GM18511 (cell line): ENCODE data around the gene ENTPD2.
"Not testable (repeated sequence)": the region's sequence is repeated elsewhere in the genome, so short reads cannot be mapped to it uniquely, and the experiment has no call there.

Source experiments
- ATAC-seq: cut with Tn5 transposase; IDR thresholded peaks from one replicate; pipeline ENCODE4 v1.9.1; 2021; ENCODE audit warnings: mild to moderate bottlenecking, moderate library complexity; ENCODE audit not compliant: unreplicated experiment

Gene ENTPD2

DNA sequence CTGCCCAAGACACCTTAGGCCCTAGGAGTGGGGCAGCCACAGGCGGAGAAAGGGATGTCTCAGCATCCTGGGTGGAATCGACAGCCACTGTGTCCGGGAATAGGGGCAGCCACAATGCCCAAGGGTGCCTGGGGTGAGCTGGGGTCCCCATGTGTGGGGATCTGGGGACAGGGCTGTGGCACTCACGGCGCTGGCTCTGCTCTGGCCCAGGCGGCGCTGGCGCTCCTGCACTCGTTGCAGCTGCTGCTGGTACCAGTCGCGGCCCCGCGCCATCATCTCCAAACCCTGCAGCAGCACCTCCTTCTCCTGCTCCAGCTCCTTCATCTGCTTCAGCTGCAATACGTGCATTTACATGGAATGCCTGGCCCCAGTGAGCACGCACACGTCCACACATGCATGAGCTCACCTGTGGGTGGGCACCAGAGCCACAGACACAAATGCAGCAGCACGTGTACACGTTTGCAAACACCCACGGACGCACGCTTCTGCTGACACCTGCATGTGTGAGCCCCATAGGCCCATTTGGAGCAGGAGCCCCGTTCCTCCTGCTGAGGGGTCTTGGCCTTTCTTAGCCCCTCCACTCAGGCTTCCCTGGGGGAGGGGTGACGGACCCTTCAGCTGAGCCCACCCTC is 11.6 kb upstream of the ENTPD2 start:
- no peak for ATAC-seq

DNA sequence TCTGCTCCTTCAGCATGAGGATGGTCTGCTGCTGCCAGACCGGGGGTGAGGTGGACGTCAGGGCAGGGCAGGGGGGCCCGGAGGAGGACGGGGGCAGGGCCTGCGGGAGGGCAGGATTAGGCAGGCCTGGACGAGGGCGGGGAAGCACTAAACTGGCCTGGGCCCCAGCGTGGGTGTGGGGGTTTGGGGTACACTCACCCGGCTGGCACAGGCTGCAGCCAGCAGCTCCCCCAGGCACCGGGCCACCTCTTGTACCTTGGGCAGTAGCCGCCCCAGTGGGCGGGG is 11.0 kb upstream of the ENTPD2 start:
- no peak for ATAC-seq

DNA sequence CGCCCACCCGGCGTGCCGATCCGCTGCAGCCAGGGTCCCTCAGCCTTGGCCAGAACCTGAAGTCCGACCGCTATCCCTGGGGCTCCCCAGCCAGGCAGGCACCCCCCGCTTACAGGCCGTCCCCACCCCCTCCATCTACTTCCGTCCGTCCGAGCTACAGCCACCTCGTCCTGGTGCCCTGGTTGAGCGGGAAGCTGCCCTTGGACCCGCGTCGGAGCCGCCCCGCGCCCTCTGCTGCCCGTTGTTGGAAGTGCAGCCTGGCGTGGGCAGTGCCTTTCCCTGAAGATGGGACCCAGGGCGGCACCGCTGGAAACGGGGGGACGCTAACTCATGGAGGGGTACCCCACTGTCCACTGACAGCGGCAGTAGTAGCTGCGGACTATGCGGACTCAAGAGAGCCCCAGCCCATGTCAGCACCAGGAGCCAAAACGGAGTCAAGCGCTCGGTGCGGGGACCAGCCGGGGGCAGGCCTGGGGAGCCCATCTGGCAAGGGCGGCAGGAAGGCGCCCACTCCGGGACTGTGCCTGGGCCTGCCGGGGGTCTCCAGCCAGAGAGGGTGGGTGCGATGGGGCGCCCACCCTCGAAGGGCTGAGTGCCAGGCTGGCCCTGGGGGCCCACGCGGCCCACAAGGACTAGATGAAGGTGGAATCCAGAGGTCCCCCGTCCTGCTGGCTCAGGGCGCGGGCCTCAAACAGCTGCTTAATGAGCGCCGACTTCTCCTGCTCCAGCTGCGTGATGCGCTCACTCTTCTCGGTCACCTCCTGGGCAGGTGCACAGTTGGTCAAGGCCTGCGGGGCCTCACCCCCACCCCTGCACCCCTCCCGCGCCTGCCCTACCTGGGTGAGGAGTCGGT is 10.4 kb upstream of the ENTPD2 start:
- no peak for ATAC-seq

DNA sequence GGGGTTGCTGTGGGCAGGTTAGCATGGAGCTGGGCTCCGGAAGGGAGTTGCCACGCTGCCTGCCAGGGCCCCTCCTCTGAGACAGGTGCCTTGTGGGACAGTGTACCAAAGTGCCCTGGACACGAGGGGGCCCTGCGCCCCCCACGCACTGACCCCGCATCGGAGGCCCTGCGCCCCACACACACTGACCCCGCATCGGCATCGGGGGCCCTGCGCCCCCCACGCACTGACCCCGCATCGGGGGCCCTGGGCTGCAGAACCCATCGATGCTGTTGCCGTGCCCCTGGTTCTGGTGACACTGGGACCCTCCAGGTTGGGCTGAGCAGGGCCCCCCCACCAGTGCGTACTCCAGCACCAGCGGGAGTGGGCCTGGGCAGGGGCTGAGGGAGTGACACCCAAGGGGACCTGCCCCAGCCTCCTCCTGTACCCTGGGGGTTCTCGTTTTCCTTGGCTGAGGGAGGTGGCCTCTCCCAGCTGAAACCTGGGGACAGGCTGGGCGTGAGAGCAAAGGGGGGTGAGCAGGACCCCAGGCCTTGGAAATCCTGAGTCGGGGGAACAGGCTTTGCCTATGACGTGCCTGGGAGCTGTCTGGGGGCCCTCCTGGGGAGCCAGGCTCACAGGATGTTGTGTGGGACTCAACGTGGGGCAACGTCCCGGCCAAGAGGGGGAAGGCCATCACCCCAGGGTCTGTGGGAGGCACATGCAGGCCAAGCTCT is 9.6 kb upstream of the ENTPD2 start:
- ATAC-seq, result no peak

DNA sequence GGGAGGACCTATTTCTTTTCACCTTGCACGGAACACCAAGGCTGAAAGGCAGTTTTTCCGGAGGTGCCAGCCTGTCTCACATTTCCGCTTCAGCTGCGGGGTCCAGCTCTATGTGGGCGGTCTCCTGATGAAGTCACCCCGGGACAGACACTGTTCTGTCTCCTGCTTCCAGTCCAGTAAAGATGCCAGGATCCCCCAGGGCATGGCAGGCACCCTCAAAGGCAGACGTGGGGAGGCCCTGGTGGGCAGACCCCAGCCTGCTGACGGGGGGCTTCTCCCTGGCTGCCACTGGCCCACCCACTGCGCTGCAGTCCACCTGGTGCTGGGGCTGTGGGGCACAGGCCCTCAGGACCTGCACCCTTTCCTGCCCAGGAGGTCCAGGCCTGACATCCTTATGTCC is 8.9 kb upstream of the ENTPD2 start:
- not testable (repeated sequence) for ATAC-seq

DNA sequence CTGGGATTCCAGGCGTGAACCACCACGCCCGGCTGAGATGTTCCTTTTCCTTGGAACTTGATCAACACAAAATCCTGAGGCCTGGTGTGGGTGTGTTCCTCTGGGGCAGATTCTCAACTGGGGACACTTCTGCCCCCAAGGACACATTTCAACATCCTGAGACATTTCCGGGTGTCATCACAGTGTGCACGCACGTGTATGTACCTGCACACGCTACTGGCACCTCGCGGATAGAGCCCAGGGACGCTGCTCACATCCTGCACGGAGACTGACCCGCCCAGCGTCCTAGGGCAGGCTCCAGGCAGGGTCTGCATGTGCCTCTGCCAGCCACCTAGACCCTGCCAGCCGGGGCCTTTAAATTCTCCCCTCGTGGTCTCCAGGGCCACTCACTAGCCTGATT is 8.5 kb upstream of the ENTPD2 start:
- no peak for ATAC-seq

DNA sequence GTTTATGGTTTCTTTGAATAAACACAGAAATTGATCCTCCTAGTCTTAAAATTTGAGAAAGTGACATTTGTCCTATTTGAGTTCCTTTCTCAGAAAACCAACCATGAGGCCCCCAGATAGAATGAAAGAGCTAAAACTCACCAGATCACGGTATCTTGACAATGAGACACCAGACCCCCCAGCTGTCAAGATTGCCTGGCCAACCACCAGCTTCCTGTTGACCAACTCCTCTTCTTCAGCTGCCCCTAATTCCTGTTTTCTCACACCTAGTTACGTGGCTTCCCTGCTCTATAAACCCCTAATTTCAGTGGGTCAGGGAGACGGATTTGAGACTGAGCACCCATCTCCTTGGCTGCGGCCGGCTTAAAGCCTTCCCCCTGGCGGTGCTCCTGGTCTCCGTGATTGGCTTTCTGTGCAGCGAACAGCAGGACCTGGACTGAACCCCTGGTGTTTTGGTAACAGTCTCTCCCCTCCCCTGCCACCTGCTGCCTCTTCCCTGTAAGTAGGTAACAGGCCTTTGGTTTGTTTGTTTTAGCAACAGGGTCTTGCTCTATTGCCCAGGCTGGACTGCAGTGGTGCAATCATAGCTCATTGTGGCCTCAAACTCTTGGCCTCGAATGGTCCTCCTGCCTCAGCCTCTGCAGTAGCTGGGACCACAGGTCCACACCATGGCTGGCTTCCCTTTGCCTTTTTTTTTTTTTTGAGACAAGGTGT is 4.8 kb upstream of the ENTPD2 start:
- no peak for ATAC-seq

DNA sequence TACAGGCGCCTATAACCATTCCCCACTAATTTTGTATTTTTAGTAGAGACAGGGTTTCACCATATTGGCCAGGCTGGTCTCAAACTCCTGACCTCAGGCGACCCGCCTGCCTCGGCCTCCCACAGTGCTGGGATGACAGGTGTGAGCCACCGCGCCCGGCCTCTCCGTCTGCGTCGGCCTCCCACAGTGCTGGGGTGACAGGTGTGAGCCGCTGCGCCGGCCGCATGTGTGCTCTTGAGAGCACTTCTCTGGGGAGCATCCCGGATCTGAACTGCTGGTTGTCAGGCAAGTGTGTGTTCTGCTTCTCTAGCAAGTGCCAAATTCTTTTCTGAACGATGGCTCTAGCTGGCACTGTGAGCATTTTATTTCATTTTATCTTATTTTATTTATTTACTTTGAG is 3.7 kb upstream of the ENTPD2 start:
- ATAC-seq, result no peak

DNA sequence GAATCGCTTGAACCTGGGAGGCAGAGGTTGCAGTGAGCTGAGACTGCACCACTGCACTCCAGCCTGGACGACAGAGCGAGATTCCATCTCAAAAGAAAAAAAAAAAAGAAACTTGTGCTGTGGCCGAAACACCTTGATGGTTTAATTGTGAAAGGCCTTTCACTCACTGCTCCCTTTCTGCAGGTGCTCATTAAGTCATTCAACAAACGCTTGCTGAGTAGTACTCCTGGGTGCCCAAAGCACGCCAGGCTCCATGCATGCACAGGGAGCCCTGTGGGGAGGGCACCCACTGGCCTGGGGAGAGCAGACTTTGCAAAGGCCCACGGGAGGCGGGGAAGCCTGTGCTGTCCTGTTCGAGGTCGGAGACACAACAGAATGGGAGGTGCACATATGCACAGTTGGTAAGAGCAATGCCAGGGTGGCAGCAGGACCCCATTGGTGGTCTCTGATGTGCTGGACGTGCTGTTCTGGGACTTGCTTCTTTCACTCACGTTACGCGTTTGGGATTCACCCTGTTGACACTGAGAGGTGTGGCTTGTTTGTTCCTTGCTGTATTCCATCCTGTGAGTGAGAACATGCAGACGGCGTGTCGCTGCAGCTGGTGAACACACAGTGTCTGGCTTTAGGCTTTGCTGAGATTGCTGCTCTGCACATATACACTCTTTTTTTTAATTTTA is 3.0 kb upstream of the ENTPD2 start:
- ATAC-seq, result no peak

DNA sequence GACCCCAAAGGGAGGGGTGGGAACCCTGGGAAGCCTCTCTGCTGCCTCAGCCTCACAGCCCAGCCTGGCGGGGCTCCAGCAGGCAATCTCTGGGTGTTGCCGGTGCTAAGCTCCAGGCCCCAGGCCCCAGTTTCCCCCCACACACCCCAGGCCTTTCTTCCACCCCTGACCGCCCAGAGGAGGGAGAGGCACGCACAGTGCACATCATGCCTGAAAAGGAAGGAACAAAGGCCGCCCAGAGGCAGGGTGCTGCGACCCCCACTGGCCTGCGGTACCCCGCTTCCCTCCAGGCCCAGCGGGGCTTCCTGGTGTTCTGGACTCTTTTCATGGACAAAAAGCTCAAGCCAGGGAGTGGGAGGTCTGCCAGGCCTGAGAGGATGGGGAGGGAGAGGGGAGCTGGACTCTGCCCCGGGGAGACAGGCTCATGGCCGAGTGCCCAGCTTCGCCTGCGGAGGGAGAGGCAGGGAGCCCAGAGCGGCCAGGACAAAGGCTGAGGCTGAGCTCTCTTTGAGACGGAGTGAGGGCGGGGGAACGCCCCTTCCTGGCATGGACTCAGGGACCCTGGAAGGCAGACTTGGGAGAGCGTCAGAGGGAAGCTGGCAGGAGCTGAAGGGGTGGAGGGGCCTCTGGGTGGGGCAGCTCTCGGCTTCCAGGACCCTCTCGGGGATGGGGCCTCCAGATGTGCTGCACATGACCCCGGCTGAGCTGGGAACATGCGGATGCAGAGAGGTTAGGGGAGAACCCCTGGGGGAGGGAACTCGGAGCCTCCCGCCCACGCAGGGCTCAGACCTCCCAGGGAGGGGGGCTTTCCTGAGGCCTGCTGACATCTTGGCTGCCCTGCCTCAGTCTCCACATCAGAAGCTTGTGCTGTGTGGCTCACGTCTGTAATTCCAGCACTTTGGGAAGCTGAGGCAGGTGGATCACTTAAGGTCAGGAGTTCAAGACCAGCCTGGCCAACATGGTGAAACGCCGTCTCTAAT is 1.8 kb upstream of the ENTPD2 start:
- no peak for ATAC-seq

DNA sequence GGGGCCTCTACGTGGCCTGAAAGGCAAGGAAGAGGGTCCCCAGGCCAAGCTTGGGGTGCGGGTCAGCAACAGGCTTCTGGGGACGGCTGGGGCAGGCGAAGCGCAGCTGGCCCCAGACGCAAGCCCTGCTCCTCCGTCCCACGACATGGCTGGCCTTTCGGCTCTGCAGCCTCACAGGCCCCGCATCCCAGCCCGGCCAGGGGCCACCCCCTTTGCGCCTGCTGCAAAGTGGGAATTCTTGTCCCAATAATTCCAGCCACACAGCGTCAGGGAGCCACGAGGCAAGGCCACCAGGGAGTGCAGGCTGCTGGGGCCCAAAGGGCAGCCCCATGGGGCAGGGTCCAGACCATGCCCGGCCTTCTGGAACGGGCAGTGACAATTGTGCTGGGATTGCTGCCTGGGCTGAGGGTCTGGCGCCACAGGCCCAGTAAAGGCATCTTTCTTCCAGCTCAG is 1.1 kb upstream of the ENTPD2 start:
- ATAC-seq, result no peak

DNA sequence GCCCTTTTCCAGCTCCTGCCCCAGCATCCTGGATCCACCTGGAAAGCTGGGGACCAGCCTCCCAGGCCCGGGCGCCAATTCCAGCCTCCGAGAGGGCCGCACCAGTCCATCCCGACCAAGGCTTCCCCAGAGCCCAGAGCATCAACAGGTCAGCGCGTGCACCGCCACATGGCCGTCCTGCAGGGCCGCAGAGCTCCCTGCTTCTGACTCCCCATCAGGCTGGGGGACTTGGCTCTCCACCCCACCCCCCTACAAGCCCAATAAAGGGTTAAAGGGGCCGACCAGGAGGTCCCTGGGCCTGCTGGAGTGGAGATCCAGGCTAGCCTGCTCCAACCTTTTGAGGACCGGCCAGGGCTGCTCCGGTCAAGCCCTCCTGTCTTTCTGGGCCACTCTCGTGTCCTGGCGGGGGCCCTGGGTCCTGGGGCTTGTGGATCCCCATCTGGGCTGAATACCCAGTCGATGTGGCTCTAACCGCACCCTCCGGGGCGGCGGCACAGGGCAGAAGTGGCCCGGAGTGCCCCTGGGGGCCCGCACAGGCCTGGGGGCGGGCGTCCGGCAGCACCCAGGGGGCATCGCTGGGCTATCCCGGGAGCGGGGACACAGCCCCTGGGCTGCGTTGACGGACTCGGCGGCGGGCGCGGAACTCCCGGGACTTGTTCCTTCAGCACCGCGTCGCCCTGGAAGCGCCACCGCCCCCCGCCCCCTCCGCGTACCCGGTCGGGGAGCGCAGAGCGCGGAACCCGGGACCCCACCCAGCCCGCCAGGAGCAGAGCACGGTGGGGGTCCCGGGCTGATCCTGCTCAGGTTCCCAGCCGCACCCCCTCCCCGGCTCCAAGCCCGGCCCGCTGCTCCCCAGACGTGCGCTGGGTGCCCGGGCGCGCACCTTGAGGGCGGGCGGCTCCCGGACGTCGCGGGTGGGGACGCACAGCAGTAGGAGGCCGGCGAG is 590 bp downstream of the ENTPD2 start:
- ATAC-seq, result no peak

DNA sequence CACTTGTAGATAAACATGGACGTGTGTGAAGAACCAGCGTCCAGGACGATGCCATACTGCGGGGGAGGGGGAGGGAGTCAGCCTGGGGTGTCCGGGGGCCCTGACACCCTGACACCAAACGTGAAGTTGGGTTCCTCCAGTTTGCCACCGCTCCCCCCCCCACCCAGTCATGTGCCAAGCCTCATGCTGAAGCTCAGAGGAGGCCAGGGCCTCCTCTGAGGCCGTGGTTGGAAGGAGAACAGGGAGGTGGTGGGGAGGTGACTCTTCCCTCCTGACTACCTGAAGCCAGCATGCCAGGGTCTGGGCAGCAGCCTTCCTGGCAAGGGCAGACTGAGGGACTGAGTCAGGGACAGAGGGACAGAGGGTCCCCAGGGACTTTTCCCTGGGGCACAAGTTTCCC is 1.6 kb downstream of the ENTPD2 start:
- no peak for ATAC-seq

DNA sequence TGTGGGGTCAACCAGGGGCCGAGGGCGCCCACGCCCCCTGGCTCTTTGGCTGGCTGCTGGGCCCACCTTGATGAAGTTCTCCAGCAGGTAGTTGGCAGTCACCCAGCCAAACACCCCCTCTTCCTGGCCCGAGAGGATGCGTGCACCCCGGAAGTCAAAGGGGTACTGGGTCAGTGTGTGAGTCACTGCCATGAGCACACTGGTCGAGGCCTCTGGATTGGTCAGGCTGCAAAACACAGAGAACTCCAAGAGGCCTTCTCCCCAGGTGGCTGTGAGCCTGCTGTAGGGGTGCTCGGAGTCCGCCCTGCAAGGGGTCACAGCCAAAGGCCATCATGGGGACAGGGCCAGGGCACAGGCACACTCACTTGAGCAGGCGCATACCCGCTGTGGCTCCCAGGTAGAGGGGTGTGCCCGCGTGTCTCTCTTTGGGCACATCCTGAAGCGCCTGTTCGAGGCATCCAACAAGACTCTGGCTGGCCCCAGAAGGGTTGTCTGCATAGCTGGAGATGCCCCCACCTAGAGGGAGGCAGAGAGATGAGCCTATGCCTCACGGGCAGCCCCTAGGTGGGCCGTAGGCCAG is 2.6 kb downstream of the ENTPD2 start:
- no peak for ATAC-seq

DNA sequence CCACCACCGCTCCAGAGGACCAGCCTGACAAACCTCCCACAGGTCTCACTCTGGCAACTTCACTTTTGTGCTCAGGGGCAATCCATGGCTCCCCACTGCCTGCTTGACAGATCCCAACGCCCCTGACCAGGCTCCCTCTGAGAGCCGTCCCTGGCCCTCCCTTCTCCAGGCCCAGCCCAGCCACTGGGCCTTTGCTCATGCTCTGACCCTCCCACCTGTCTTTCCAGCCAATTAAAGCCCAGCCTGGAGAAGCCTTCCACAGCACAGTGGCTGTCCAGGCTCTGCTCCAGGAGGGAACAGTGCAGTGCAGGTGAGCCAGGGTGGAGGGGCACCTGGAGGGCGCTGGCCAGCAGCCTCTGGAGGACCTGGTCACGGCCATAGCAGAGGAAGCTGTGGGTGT is 3.3 kb downstream of the ENTPD2 start:
- ATAC-seq, result no peak

DNA sequence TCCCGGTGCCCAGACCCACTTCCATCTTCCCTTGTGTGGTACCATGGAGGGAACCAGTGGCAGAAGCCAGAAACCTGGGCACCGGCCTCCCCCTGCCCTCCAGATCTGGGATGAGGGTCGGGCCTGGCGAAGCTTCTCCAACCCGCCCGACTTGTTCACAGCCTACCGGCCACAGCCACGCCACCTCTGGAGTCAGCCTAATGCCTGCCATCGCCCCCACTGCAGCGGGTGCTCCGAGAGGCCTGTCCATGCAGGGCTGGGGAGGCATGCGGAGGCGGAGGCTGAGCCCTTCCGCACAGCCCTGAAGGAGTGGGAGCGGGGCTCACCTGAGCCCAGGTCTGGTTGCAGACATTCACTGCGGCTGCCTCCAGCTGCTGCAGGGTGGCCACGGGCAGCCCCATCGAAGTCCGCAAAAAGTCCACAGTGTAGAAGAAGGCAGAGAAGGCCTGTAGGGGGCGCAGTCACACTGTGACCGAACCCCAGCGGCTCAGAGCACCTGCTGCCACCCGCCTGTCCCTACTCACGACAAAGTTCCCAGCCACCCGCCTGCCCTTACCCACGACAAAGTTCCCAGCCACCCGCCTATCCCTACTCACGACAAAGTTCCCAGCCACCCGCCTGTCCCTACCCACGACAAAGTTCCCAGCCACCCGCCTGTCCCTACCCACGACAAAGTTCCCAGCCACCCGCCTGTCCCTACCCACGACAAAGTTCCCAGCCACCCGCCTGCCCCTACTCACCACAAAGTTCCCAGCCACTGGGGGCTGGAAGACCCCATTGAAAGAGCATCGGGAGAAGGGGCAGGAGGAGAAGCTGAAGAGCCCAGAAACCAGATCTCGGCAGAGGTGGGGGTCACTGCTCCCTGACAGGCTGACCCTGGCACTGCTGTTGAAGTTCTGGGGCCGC is 4.1 kb downstream of the ENTPD2 start:
- no peak for ATAC-seq
